Uterus (tissue), 2 donors: ENCODE measurements around the gene RFC5.

Source experiments
- POLR2A ChIP-seq, 2 donors: fragments of 450-650 bp; IDR thresholded peaks; one replicate each; pipeline ENCODE4 v1.6.1; 2016; ENCODE audit warnings: antibody characterized with exemption in 2 of 2, mild to moderate bottlenecking in 1 of 2, moderate library complexity in 1 of 2
- TF ChIP-seq, protein P1 (sequence below), 4 experiments: fragments of 200-600 bp in 2 of 4; fragments of 450-650 bp in 2 of 4; sonication (generic) in 2 of 4; IDR thresholded peaks; one replicate each; pipeline ENCODE4 v1.5.1; 2016 to 2019; ENCODE audit warnings: antibody characterized with exemption in 4 of 4, mild to moderate bottlenecking in 2 of 4, moderate library complexity in 1 of 4

DNA sequence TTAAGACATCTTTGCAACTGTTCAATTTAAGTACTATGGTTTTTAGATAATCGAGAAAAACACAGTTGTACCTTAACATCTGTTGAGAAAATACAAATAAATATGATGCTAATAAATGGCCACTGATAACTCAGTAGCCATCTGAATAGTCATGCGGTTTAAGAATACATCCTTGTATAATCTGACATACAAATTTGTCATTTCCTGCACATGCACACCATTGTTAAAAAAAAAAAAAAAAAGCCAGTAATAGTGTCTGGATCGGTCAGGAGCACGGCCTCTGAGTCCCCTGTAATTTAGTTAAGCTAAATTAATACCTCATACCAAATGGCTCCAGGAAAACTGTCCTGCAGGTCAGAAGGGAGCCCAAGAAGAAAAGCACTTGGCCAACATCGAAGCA, 16.8 kb downstream of the RFC5 start:
- TF ChIP-seq, protein P1, sequence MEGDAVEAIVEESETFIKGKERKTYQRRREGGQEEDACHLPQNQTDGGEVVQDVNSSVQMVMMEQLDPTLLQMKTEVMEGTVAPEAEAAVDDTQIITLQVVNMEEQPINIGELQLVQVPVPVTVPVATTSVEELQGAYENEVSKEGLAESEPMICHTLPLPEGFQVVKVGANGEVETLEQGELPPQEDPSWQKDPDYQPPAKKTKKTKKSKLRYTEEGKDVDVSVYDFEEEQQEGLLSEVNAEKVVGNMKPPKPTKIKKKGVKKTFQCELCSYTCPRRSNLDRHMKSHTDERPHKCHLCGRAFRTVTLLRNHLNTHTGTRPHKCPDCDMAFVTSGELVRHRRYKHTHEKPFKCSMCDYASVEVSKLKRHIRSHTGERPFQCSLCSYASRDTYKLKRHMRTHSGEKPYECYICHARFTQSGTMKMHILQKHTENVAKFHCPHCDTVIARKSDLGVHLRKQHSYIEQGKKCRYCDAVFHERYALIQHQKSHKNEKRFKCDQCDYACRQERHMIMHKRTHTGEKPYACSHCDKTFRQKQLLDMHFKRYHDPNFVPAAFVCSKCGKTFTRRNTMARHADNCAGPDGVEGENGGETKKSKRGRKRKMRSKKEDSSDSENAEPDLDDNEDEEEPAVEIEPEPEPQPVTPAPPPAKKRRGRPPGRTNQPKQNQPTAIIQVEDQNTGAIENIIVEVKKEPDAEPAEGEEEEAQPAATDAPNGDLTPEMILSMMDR (IDR thresholded peaks at IDR 0.05): no peak
- no peak for TF ChIP-seq POLR2A (IDR thresholded peaks at IDR 0.05)
